EL (cell line): ENCODE measurements around the gene NEB.
"Not testable (repeated sequence)": the region's sequence is repeated elsewhere in the genome, so short reads cannot be mapped to it uniquely, and the experiment has no call there.

ENCODE experiments used
- DNase-seq: peaks from one replicate; pipeline ENCODE4 v3.0.0-alpha.2; 2016

Gene NEB

DNA sequence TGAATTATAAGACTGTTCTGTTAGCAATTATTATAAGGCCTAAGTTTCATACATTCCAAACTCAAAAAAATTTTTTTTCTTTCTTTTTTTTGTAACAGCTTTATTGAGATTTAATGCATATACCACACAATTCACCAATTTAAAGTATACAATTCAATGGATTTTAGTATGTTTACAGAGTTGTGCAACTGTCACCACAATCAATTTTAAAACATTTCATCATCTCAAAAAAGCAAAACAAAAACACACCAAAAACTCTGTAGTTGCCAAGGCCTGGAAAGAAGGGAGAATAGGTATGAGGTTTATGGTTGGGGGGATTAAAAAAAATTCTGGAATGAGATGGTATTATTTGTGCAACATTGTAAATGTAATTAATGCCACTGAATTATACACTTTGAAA, 36.1 kb downstream of the NEB start:
- not testable (repeated sequence) for DNase-seq

DNA sequence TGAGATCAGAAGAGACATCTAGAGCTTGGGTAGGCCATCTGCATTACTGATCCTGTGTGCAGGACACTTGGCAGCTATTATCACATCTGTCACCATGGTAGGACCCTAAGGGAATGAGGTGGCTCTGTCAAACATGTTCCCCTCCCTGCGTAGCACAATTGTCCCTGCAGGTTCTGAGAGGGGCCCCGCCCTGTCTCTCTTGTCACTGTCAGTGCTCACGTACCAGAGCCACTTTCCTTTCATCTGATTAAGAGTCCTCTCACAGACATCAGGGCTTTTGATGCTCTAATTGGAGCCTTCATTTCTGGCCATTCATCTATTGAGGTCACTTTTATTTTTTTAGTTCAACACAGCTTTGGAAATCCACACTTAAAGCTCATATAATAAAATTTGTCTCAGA, 38.5 kb downstream of the NEB start:
- no peak for DNase-seq

DNA sequence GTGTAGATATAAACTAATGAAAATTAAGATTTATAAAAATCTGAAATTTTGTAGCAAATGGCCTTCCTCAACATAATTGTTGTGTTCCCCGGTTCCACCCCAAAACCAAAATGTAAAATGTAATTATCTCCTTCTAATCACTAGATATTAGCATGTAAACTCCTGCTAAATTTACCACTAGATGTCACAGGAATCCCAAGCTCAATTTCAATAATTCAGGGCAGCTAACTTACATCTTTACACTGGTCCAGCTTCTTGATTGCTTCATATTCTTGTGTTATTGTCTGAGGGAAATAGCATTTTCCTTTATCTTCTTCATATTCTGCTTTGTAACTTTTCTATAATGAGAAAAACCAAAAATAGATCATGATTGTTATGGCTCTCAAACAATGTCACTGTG, 42.6 kb downstream of the NEB start:
- no peak for DNase-seq

DNA sequence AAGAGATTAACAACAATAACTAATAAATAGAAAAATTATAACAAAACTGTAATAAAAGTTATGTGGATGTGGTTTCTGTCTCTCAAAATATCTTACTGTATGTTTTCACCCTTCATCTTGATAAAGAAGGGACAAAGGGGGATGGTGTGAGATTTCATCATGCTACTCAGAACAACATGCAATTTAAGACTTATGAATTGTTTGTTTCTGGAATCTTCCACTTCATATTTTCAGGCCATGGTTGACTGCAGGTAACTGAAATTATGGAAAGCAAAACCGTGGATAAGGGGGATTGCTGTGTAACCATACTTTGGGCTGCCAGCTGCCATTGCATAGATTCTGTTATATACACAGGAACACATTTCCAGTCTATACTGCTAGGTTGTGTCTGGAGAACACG, 45.6 kb downstream of the NEB start:
- DNase-seq = no peak

DNA sequence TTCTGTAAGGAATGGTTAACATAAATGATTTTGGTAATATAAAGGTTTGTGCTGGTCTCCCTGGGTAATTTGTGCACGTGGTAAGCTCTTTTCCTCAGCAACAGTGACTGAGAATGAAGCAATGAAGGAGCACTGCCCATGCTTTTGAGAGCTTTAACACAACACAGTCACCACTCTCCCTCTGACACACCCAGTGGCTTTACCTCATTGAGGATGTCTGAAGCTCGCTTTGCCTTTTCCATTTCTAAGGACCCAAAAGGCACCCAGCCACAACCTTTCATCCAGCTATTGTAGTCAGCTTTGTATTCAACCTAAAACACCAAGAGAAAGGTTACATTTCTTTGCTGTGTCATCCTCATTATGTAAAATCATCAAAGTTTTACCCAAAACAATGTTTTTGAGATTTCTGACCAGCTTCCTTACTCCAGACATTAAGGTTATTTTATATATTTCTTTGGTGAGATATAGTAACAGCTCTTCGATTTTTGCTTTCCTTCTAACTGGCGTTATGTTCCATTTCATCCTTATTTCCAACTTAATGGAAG, 51.7 kb downstream of the NEB start:
- no peak for DNase-seq

DNA sequence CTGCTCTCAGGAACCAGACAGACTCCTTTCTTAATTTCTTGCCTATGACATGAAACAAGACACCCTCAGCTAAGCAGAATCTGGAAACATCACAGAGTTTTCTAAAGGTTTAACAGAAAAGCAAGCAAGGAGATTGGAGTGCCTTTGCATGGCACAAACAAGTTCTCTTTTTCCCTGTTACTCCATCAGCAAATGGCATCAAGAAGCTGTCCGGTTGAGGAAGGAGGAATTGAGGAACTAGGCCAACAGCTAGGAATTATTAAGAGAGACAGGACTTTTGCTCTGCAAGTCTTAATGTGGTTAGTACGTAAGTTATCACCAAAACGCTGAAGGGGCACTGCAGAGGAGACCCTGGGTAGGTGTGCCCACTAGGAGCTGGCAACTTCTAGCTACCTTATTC, 53.2 kb downstream of the NEB start:
- DNase-seq = no peak

DNA sequence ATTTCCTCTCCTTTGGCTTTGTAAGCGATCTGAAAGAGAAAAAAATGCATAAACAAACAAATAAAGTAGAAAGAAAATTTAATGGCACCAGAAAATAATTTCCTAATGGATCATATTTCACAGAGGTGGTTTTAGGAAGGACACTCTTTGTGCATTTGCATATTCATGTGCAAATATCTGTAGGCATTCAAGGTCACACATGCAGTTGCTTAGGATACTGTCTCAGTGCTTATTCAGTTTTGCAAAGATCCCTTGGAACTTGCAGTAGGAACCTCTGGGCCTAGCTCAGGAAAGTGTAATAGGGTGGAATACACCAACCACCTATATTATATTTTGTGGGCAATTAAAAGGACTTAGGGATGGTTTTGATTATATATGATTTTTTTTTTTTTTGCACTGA, 54.3 kb downstream of the NEB start:
- no peak for DNase-seq

DNA sequence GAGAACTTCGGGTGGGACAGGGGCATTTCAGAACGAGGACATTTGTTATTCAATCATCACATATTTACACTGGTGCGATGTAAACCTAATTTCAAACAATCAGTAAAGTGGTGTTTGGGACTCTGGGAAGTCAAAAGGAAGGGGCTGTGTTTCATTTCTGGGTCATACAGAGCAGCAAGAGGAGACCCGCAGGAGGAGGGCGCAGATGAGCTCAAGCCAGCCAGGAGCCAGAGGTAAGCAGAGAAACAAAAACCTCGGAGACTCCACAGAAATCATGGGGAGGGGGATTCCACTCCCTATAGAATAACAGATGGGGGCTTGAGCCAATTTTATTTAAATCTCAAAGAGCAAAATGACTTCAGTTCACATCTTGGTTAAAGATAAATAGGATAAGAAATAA, 55.4 kb downstream of the NEB start:
- DNase-seq = no peak

DNA sequence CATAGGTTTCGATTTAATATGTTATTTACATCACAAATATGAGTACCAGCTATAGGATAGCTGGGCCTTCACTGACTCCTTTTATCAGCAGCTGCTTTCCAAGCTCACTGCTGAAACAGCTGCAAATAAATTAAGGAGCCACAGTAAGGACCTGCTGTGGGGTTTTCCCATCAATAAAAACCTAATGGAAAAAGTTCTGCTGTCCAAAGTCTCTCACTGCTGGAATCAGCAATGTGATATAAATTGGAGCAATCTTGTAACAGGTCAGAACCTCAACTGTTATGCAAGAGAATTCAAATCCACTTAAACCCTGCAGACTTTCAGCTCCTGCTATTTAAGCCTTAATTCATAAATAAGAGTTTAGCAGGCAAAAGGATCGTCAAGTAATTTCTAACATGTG, 61.3 kb downstream of the NEB start:
- DNase-seq = no peak

DNA sequence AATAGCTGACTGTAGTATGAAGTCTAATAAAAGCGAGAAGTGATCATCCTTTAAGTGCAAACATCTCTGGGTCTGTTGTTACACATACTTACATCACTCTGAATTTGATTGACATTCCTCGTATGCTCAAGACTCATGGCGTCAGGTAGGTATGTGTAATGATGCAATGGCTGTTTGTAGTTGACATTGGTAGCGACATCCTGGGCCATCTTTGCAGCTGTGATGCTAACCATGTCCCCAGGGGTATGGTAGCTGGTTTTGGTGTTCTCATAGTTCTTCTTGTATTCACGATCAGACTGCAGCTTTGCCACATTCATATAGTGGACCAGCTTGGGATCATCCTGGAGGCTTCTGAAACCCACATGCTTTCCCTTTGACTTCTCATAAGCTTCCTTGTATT, 62.0 kb downstream of the NEB start:
- DNase-seq = no peak

DNA sequence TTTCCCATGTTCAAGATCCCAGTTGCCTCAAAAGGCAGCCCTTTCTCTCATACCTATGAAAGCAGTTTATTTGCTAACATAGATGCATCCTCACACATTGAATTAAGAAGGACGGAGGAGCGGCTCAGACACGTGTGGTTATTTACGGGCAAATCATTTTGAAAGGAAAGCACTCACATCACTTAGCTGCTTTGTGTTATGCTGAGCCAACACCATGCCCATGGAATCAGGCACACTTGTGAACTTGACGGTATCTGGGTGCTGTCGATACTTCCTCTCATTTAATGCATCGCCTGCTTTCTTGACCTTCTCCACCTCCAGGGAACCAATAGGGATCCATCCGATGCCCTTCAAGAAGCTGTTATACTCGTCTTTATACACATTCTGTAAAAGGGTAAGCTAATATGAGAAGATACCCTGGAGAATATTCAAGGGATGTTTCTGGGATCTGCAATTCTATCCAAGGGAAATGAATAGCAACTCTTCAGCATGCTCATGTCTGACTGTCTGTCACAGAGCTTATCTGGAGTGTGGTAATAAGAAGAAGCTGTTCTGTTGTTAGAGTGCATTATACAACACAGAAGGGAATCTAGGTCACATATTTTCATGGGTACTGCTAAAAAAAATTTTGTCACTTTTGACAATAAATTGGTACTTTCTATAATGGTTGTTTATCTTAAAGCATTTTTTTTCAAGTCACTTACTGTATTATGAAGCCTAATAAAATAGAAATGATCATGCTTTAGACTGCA, 63.3 kb downstream of the NEB start:
- no peak for DNase-seq

DNA sequence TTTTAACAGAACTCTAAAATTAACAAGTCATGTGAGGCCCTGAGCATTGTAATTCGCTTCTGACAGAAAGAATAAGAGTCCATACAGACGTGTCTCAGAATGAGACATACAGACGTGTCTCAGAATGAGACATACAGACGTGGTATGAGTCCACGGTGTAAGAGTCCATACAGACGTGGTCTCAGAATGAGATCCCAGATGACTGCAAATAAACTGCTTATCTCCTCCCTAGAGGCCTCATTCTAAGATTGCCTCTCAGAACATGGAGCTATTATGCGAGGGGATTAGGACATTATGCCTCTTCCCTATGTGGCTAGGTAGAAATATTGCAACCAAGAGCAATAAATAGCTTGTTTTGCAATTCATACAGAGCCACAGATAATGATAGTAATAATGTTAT, 63.9 kb downstream of the NEB start:
- no peak for DNase-seq

DNA sequence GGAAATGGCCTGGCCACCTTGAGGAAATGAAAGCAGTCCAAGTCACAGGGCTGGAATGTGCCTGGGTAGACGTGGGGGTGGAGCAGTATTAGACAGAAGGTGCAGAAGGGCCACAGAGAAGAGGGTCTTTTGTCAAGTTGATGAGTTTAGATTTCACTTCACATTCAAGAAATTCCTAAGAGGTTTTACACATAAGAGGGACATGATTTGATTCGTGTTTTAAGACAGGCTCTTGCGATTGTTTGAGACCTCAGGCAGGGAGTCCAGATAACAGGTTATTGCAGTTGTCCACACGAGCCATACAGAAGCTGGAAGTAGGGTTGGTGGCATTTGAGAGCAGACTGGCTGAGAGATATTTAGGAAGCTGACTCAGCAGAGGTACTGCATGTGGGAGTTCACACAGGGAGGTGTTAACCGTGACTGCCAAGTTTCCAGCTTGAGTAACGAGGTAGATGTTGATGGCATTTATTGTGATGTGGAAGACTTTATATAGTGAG, 64.6 kb downstream of the NEB start:
- DNase-seq = no peak

DNA sequence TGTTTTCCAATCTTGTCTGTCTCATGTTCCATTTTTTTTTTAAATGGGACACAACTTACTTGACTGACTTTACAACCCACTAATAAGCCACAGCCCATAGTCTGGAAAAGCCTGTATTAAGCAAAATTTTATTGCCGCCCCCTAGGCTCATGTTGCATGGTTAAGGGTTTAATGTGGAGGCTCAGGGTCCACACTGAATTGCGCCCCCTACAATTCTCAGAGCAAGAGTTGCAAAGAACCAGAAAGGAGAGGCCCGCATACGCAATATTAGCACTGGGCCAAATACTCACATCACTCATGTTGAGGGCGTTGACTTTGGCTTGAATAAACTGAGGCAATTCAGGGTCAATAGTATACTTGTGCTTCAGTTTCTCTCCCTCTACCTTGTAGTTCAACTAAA, 65.5 kb downstream of the NEB start:
- DNase-seq = no peak

DNA sequence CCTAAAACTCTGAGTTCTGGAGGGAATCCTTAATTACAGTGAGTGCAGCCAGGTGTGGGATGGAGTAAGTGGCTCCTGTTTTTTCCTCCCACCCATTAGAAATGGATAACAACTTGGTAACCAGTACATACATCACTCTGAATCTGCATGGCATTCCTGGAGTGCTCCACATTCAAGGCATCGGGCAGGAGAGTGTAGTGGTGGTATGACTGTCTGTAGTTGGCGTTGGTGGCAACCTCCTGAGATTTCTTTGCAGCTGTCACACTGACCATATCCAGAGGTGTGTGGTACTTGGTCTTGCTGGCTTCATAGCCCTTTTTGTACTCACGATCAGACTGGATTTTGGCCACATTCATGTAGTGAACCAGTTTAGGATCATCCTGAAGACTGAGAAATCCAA, 68.3 kb downstream of the NEB start:
- no peak for DNase-seq

DNA sequence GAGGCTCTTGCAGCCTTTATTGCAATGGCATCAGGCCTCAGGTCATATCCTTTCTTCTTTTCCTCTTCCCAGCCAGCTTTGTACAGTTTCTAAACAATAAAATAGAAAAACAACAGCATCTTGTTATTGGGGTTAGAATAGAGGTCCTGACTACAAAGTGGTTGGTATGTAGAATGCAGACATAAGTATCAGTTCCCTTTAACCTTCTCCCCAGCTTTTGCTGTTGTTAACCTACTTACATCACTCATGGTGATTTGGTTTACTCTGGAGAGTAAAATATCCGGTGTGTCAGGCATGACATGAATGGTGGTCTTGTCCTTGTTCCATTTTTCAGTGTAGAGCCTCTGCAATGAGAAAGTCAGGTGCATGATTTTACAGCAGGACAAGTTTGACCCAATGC, 69.8 kb downstream of the NEB start:
- no peak for DNase-seq

DNA sequence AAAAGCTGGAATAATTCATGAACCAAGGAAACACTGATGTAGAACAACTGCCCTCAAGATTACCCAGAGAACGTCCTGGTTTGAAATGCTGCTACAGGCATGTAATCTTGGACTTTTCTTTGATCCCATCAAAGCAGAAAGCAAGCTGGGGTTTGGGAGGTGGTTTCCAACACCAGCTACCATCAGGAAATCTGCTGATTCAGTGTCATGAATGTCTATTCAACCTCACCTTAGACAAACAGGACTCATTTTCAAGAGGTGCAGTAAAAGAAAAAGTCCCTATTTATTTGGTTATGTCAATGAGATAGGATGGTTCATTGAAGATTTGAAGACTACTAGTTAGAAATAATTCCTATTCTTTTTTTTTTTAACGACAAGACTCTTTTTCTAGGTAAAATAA, 72.7 kb downstream of the NEB start:
- DNase-seq = no peak

DNA sequence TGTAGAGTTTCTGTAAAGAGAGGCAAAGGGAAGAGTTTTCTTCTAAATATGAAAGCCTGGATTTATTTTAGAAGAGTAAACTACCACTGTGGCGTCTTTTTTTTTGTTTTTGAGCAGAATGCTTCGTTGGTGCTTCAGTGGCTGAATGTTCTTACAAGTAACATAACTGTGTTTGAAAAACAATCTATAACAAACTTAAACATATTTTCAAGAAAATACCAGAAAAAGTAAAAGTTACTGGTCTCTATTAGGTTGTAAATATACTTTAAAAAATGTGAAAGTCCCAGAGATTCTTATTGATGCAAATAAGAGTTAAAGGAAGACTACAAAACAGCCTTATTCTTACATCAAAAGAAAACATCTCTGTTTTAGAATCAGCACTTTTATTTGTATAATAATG, 76.2 kb downstream of the NEB start:
- DNase-seq = no peak

DNA sequence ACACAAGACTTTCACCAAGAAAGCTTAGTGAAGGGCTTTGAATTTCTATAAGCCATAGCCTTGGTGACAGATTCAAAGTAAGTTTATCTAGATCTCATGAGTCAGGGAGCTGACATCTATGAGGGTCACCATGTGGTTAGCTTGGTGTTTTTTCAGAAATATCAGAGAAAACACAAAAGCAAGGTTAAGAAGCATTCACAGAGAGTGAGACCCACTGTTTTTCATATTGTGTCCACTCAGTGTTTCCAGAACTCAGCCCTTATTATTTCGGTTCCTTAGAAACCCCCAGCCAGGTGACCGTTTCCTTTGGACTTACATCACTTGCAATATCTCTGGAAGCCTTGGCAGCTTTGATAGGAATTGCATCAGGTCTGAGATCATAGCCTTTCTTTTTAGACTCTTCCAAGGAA, 76.6 kb downstream of the NEB start:
- no peak for DNase-seq

DNA sequence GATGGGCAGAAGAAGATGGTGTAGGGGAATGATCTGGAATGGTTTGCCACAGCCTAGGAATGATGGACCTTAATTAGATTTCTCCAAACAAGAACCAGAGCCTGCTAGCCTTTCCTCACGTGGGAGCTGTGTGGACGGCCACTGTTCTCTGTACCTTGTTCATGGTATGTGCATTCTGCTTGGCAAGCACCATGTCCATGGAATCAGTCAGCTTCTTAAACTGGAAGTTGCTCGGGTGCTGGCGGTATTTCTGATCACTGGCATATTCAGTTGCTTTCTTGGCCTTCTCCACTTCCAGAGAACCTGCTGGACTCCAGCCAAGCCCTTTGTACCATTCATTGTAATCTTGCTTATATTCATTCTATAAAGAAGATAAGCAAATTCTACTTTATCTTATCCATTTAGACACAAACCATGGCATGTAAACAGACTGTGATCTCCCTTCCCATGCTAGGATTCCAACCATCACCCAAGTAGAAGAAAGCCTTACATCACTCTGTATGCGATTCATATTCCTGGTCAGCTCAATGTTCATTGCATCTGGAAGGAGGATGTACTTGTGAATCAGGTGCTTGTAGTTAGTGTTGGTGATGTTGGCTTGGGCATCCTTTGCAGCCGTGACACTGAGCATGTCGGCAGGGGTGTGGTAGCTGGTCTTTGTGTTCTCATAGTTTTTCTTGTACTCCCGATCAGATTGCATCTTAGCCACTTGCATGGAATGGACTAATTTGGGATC, 78.4 kb downstream of the NEB start:
- DNase-seq = no peak

DNA sequence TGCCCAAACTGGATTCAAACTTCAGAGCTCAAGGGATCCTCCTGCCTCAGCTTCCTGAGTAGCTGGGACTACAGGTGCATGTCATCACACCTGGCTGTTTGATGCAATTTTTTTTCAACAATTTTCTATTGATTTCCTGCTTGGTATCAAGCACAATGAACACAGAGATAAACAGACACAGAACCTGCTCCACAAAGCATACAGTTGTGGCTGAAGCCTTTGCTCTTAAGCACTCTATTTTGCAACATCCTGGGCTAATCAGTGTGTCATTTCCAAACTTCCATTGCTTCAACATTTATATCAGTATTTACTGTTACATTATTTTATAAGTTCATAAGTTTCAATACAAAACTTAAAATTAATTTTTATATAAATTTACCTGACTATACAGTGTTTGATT, 79.4 kb downstream of the NEB start:
- DNase-seq = no peak

DNA sequence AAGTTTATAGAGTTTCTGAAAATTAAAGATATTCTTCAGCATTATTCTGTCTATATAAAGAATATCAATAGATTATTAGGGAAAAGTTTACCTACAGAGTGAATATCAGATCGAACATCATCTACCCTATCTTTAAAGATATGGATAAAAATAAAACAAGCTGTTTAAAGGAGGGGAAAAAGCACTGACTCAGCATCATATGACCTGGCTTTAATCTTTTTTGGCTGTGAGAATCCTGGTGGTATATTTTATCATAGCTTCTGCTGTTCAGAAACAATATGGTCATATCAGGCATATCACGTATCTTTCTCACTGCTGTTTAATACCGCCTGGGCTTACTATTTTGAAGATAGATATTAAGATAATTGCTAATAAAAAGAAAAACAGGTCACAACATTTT, 80.2 kb downstream of the NEB start:
- no peak for DNase-seq

DNA sequence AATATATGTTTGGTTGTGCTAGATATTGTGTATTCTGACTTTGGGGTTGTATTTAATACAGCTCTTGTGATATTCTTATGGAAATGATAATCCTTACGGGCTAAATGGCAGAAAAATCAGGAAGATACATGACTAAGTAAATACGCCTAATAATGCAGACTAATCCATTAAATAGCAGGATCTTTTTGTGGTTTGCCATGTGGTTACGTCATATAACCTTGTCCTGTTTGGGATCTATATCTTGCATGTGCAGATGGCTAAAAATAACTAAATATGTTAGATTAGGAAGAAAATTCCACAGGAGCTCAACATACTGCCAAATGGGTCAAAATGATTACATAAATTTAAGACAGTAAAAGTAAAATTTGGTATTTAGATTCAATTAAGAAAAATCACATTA, 83.0 kb downstream of the NEB start:
- DNase-seq = no peak

DNA sequence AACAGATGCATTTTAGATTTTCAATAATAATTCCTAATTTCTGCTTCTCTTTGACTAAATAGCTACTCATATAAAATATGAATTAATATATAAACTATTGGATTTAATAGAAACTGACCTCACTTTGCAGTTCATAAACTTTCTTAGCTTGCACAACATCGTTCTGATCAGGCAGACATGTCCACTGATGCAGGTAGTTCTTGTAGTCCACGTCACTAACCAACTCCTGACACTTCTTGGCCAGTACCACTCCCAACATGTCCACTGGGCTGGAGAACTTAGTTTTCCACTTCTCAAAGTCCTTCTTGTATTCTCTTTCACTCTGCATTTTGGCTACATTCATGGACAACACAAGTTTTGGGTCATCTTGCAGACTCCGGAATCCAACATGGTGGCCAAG, 83.8 kb downstream of the NEB start:
- DNase-seq = no peak

DNA sequence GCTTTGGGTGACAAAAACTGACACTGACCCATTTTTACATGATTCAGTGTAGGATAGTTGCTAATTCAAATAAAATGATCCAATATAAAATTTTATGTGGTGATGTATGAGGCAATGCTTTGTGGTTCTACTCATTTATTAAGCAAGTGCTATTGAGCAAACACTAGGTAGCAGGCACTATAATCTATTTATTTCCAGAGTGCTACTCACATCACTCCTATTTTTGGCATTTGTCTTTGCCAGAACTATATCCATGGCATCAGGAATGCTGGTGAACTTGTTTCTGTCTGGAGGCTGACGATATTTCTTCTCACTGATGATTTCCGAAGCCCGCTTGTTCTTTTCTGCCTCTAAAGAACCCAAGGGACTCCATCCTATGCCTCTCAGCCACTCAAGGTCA, 84.3 kb downstream of the NEB start:
- DNase-seq = no peak
